Measurements from ENCODE around the gene SPSB4. TPM values are rescaled to one million over a fixed set of nuclear protein-coding genes. Genes with fewer than 3 reads are reported as not detected.
"Not testable (repeated sequence)": the region's sequence is repeated elsewhere in the genome, so short reads cannot be mapped to it uniquely, and the experiment has no call there.

The SPSB4 gene
- total RNA-seq, 4 donors from 2014 or later = 0.14 TPM; not detected in 3

DNA sequence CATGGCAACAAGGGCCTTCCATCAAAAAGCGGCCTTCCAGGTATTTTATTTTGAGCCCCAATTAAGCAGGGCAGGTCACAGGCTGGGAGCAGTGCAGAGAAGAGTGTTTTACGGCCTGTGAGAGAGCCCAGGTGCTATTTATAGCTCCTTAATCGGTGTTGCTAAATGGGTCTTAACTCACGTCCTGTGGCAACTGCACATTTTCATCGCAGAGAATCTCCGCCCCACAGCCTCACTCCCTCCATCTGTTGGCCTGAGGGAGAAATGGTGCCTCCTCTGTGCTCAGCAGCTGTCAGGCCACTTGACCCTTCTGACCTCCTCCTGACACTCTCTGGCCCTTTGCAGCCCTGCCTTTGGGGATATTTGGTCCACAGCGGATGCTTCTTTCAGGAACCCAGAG is 58.6 kb downstream of the SPSB4 start:
- no peak overlapping the region for H3K27ac ChIP-seq
- DNase-seq = no peak
- no peak overlapping the region for H3K4me3 ChIP-seq
- H3K9me3 ChIP-seq = no peaks in the 10 kb centered on the region
- in situ Hi-C loops (cut with MboI; ENCODE audit: low pct_ligation_motif_present in 1 of 4, low pct_unique_long_range_greater_than_20kb in 1 of 4, low sequenced_read_pairs in 3 of 4) = loop anchor here (10.0 to 25.0 kb wide), 4 partner anchors 85 to 222 kb away; no protein-coding TSS in a partner anchor
- TF ChIP-seq, protein P1, sequence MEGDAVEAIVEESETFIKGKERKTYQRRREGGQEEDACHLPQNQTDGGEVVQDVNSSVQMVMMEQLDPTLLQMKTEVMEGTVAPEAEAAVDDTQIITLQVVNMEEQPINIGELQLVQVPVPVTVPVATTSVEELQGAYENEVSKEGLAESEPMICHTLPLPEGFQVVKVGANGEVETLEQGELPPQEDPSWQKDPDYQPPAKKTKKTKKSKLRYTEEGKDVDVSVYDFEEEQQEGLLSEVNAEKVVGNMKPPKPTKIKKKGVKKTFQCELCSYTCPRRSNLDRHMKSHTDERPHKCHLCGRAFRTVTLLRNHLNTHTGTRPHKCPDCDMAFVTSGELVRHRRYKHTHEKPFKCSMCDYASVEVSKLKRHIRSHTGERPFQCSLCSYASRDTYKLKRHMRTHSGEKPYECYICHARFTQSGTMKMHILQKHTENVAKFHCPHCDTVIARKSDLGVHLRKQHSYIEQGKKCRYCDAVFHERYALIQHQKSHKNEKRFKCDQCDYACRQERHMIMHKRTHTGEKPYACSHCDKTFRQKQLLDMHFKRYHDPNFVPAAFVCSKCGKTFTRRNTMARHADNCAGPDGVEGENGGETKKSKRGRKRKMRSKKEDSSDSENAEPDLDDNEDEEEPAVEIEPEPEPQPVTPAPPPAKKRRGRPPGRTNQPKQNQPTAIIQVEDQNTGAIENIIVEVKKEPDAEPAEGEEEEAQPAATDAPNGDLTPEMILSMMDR (IDR thresholded peaks at IDR 0.05) = no peak
- TF ChIP-seq POLR2AphosphoS5 (IDR thresholded peaks at IDR 0.05) = no peak
- TF ChIP-seq POLR2A (IDR thresholded peaks at IDR 0.05) = no peak
- TF ChIP-seq EP300 (IDR thresholded peaks at IDR 0.05; ENCODE audit: low read depth) = no peak
- H3K4me1 ChIP-seq = no peaks in the 10 kb centered on the region
- H3K36me3 ChIP-seq = no peaks in the 10 kb centered on the region
- no peaks in the 10 kb centered on the region for H3K27me3 ChIP-seq
- intact Hi-C loops (cut with DNase I; ENCODE audit: low total_unique reads) = loop anchor here (5.0 kb wide), 1 partner anchor 207 kb away; no protein-coding TSS in a partner anchor
- 40 to 71% methylated on average over 1 to 7 of the region's 7 CpGs for WGBS, 2 donors (ENCODE audit: low coverage in 1 of 2)

GRCh38 chr3:141110322-141110721 is 59.2 kb downstream of the SPSB4 start:
- Histone ChIP-seq H3K4me1 (peaks cover 0 to 3% (median 0%) of the 10 kb centered on the region in 4 donors), H3K4me3 (no peak overlapping the region), H3K36me3 (no peaks in the 10 kb centered on the region), H3K27ac (no peak overlapping the region), H3K9me3 (no peaks in the 10 kb centered on the region), H3K27me3 (no peaks in the 10 kb centered on the region)
- TF ChIP-seq POLR2A (IDR thresholded peaks at IDR 0.05) = no peak
- TF ChIP-seq, protein P1 (IDR thresholded peaks at IDR 0.05) = no peak
- TF ChIP-seq EP300 (IDR thresholded peaks at IDR 0.05; ENCODE audit: low read depth) = no peak
- TF ChIP-seq POLR2AphosphoS5 (IDR thresholded peaks at IDR 0.05) = no peak
- intact Hi-C loops (cut with DNase I; ENCODE audit: low total_unique reads) (no loop called here), in situ Hi-C loops (cut with MboI; ENCODE audit: low pct_ligation_motif_present in 1 of 4, low pct_unique_long_range_greater_than_20kb in 1 of 4, low sequenced_read_pairs in 3 of 4) (loop anchor here in 3 of 4 donors (25.0 kb wide), 2 partner anchors 98 to 223 kb away; no protein-coding TSS in a partner anchor)
- DNase-seq = no peak

GRCh38 chr3:141111364-141112155 is 60.4 kb downstream of the SPSB4 start:
- intact Hi-C loops (cut with DNase I; ENCODE audit: low total_unique reads) = no loop called here
- no peaks in the 10 kb centered on the region for H3K27me3 ChIP-seq
- in situ Hi-C loops (cut with MboI; ENCODE audit: low pct_ligation_motif_present in 1 of 4, low pct_unique_long_range_greater_than_20kb in 1 of 4, low sequenced_read_pairs in 3 of 4) = loop anchor here in 3 of 4 donors (25.0 kb wide), 2 partner anchors 99 to 224 kb away; no protein-coding TSS in a partner anchor
- TF ChIP-seq, protein P1 (IDR thresholded peaks at IDR 0.05) = no peak
- TF ChIP-seq POLR2A (IDR thresholded peaks at IDR 0.05) (no peak), POLR2AphosphoS5 (IDR thresholded peaks at IDR 0.05) (no peak), EP300 (IDR thresholded peaks at IDR 0.05; ENCODE audit: low read depth) (no peak)
- 85 to 90% methylated on average over 4 to 12 of the region's 12 CpGs for WGBS, 2 donors (ENCODE audit: low coverage in 1 of 2)
- peaks cover 0 to 4% (median 0%) of the 10 kb centered on the region in 4 donors for H3K4me1 ChIP-seq
- H3K27ac ChIP-seq = no peak overlapping the region
- no peaks in the 10 kb centered on the region for H3K9me3 ChIP-seq
- no peak overlapping the region for H3K4me3 ChIP-seq
- DNase-seq = no peak
- H3K36me3 ChIP-seq = no peaks in the 10 kb centered on the region

GRCh38 chr3:141112686-141113297 is 61.6 kb downstream of the SPSB4 start:
- Histone ChIP-seq H3K4me3 (no peak overlapping the region), H3K27me3 (no peaks in the 10 kb centered on the region), H3K27ac (no peak overlapping the region), H3K9me3 (no peaks in the 10 kb centered on the region), H3K4me1 (peaks cover 0 to 4% (median 0%) of the 10 kb centered on the region in 4 donors), H3K36me3 (no peaks in the 10 kb centered on the region)
- intact Hi-C loops (cut with DNase I; ENCODE audit: low total_unique reads) = no loop called here
- no peak for TF ChIP-seq EP300 (IDR thresholded peaks at IDR 0.05; ENCODE audit: low read depth)
- TF ChIP-seq POLR2A (IDR thresholded peaks at IDR 0.05) = no peak
- TF ChIP-seq, protein P1 (IDR thresholded peaks at IDR 0.05) = no peak
- TF ChIP-seq POLR2AphosphoS5 (IDR thresholded peaks at IDR 0.05) = no peak
- 45 to 63% methylated on average over 1 to 3 of the region's 3 CpGs for WGBS, 2 donors (ENCODE audit: low coverage in 1 of 2)
- no peak for DNase-seq
- in situ Hi-C loops (cut with MboI; ENCODE audit: low pct_ligation_motif_present in 1 of 4, low pct_unique_long_range_greater_than_20kb in 1 of 4, low sequenced_read_pairs in 3 of 4) = loop anchor here in 3 of 4 donors (25.0 kb wide), 2 partner anchors 100 to 225 kb away; no protein-coding TSS in a partner anchor

DNA sequence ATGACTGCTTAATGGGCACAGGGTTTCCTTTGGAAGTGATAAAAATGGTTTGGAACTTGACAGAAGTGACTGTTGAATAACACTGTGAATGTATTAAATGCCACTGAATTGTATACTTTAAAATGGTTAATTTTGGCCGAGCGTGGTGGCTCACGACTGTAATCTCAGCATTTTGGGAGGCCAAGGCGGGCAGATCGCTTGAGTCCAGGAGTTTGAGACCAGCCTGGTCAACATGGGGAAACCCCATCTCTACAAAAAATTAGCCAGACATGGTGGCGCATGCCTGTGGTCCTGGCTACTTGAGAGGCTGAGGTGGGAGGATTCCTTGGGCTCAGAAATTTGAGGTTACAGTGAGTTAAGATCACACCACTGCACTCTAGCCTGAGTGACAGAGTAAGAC is 62.5 kb downstream of the SPSB4 start:
- DNase-seq; H3K27ac ChIP-seq; intact Hi-C loops (cut with DNase I; ENCODE audit: low total_unique reads); H3K4me1 ChIP-seq; H3K4me3 ChIP-seq; H3K36me3 ChIP-seq; H3K9me3 ChIP-seq; H3K27me3 ChIP-seq: not testable (repeated sequence)
- in situ Hi-C loops (cut with MboI; ENCODE audit: low pct_ligation_motif_present in 1 of 4, low pct_unique_long_range_greater_than_20kb in 1 of 4, low sequenced_read_pairs in 3 of 4) = loop anchor here in 3 of 4 donors (25.0 kb wide), 2 partner anchors 101 to 226 kb away; no protein-coding TSS in a partner anchor
- 91% methylated on average over 6 of the region's 6 CpGs; no CpG with 5 or more reads in 1 of the 2 donors for WGBS, 2 donors (ENCODE audit: low coverage in 1 of 2)

All from transverse colon (tissue), 4 donors.